NCI-H524 treated with DMSO at 0.1 percent for 48 hours (cell line): ENCODE measurements around the gene ADNP.

Experiments used
- DNase-seq: peaks from one replicate; lab custom pipeline; 2025; lab: John Stamatoyannopoulos, UW

ADNP gene

DNA sequence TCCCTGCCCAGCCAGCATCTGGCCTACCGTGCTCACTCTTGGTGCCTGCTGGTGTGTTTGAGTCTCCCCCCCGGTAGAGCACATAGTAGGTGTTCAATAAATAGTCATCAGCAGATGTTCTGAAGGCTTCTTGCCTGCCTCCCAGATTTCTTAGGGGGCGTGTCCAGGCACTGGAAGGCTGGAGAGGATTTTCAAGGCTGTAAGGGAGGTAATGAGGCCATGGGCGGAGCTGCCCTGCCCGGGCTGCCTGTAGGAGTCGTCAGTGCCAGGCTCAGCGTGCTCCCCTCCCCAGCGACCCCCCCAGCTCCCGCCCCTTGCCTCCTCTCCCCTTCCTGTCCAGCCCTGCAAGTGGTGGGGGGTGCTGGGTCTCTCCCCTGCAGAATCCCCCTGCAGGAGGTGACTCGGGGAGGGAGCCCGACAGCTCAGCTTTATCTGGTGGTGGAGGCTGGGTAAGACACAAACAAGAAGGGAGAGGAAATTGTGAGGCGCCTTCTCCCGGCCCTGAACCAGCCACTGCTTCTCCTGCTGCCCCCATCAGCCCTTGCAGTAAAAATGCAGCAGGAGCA lies 80.4 kb downstream of the ADNP start:
- no peak for DNase-seq

DNA sequence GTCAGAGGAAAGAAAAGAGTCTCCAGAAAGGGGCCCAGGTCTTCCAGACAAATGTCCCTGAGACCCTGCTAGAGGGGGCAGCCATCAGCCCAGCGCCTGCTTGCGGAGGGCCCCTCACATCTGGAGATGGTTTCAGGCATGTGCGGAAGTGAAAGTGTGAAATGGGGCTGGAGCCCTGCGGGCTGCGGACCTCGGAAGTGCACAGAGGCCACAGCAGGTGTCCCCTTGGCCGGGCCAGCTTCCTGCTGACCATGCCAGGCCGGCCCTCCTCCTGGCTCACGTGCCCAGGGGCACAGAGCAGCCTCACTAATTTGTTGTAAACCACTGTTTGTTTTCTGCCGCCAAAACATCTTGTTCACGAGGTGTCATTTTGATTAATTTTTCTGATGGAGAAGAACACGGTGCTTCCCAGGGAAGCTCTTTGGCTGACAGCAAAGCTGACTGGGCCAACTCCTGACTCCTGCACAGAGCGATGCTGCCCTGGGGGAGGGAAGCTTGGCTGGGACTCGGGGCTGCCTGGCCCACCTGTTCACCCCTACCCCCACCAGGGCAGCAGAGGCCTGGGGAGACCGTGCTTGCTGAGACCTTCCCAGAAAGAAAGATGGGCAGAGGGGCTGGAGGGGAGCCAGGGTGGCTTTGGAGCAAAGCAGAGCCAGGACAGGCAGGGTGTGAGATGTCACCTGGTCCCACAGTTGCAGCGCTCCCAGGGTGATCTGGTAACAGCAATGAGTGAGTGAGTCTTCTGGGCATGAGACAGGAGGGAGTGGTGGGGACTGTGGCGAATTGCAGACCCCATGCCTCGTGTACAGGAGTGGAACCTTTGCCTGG lies 82.2 kb downstream of the ADNP start:
- no peak for DNase-seq

- no peak for DNase-seq
These were observed 82.9 kb downstream of the ADNP start for GRCh38 chr20:50848341-50848808.

DNA sequence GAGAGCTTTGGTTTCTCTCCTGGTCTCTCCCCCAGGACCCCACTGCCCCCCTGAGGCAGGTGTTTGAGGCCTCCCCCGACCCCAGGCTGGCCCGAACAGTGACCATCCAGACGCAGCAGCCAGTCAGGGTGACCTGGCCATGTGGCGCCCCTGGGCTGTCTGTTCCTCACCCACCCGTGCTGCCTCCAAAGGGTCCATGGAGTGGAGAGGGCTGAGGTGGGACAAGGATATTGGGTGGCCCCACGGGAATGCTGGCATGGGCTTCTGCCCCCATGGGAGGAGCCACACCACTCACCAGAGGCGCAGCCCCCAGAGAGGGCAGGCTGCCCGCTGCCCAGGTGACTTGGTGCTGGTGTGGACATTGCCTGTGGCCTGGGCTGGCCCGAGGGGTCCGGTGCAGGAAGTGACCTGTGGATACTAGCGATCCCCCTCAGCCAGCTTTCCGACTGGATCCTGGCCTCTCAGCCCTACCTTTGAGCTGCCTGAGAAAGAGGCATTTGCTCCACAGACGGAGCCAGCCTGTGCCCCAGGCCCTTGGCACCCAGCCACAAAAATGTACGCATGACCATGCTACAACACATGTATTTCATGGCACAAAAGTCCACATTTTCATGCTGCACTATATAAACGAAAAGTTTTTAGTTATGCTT lies 85.5 kb downstream of the ADNP start:
- no peak for DNase-seq

GRCh38 chr20:50844430-50845100 lies 86.7 kb downstream of the ADNP start:
- DNase-seq, result no peak

- DNase-seq, result no peak
These were observed 87.6 kb downstream of the ADNP start for GRCh38 chr20:50843331-50844276.

DNA sequence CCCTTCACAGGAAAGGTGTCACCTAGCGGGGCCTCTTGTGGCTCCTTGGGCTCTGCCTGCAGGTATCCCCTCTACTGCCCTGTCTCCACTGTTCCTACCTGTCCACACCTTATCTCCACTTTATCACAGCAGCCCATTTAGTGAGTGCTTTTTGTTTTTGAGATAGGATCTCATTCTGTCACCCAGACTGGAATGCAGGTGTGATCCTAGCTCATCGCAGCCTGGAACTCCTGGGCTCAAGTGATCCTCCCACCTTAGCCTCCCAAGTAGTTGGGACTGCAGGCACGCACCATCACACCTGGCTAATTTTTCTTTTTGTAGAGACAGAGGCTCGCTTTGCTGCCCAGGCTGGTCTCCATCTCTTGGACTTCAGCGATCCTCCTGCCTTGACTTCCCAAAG lies 88.4 kb downstream of the ADNP start:
- no peak for DNase-seq
